ENCODE results near the gene ESRRG.

- TF ChIP-seq CTCF (IDR thresholded peaks at IDR 0.05) (no peak), POLR2A (IDR thresholded peaks at IDR 0.05) (no peak)
Observed at GRCh38 chr1:216535059-216535458, 188.2 kb downstream of the ESRRG start.
